Measurements from ENCODE around the gene KIF6.

- no peak for TF ChIP-seq ZNF146 (tag by site-specific recombination; IDR thresholded peaks at IDR 0.05)
- TF ChIP-seq ZNF350 (tag by site-specific recombination; IDR thresholded peaks at IDR 0.05): no peak
- TF ChIP-seq MZF1 (tag by site-specific recombination; IDR thresholded peaks at IDR 0.05; ENCODE audit: borderline replicate concordance): no peak
- no peak for TF ChIP-seq CTCF (tag by site-specific recombination; IDR thresholded peaks at IDR 0.05)
- no peak for TF ChIP-seq KLF1 (tag by site-specific recombination; IDR thresholded peaks at IDR 0.05)
- no peak for TF ChIP-seq ZNF701 (tag by site-specific recombination; IDR thresholded peaks at IDR 0.05)
- TF ChIP-seq KLF10 (tag by site-specific recombination; IDR thresholded peaks at IDR 0.05): no peak
- TF ChIP-seq ZBTB26 (tag by site-specific recombination; optimal IDR thresholded peaks at IDR 0.05): no peak
- no peak for TF ChIP-seq PRDM4 (tag by site-specific recombination; IDR thresholded peaks at IDR 0.05)
- no peak for TF ChIP-seq ZSCAN16 (tag by site-specific recombination; IDR thresholded peaks at IDR 0.05)
- no peak for TF ChIP-seq ZNF394 (tag by site-specific recombination; IDR thresholded peaks at IDR 0.05; ENCODE audit: borderline replicate concordance)
- TF ChIP-seq ZNF660 (tag by site-specific recombination; IDR thresholded peaks at IDR 0.05): no peak
- no peak for TF ChIP-seq ZNF24 (tag by site-specific recombination; IDR thresholded peaks at IDR 0.05)
Measured at GRCh38 chr6:39430871-39431523, 294.2 kb downstream of the KIF6 start.
